ENCODE measurements around the gene TMEM98. TPM values are rescaled to one million over a fixed set of nuclear protein-coding genes. Genes with fewer than 3 reads are reported as not detected.

Gene TMEM98
- total and polyA plus RNA-seq, 9 of the 15 experiments (the other 6 are each of a cell fraction or from before 2014, with no cell fraction given): 33.5 to 164 (median 84.7) TPM

DNA sequence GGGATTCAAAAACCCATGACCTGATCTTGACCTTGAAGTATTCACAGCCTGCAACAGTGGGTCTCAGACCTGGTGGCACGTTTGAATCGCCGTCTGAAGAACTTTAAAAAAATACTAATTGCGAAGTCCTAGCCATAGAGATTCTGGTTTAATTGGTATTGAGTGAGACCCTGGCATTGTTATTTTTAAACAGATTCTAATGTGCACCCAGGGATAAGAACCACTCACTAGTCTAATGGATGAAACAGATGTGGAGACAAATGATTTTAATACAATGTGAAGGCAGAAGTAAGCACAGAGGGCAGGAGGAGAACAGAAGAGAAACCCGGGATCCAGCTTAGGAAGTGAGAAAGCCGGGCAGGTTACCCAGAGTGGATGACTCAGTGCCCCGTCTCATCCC, 21.2 kb downstream of the TMEM98 start:
- WGBS (ENCODE audit: insufficient coverage, low coverage, missing lambda C conversion rate): 9% methylated on average over 7 of the region's 7 CpGs
- ChIA-PET POLR2A (no interaction called here), CTCF (ENCODE audit: low intra/inter-chr PET ratio) (no interaction called here)
- no peak for DNase-seq (ENCODE audit: extremely low read depth in 1 of 4, low spot score in 3 of 4)
- no peak overlapping the region for H3K4me3 ChIP-seq
- FAIRE-seq: no peak
- H3K9me3 ChIP-seq (replicated peaks; ENCODE audit: control insufficient read depth, insufficient read depth, low read depth, low read length): no peaks in the 10 kb centered on the region
- no peaks in the 10 kb centered on the region for H3K36me3 ChIP-seq (ENCODE audit: control insufficient read depth, insufficient read depth, low read length)
- no peak overlapping the region for H3K27ac ChIP-seq (ENCODE audit: extremely low read depth, low read depth, low read length)
- intact Hi-C loops (cut with micrococcal nuclease): no loop called here
- H2AFZ ChIP-seq (ENCODE audit: low read depth, low read length): no peak overlapping the region
- no peaks in the 10 kb centered on the region for H3K79me2 ChIP-seq (ENCODE audit: control insufficient read depth, insufficient read depth, low read length)
- no peak overlapping the region for H3K9ac ChIP-seq (ENCODE audit: insufficient read depth in 1 of 2, low read depth in 2 of 2, low read length in 2 of 2)
- BruUV-seq (replicated peaks): no TSS peak
- no peaks in the 10 kb centered on the region for H3K27me3 ChIP-seq (ENCODE audit: control insufficient read depth in 2 of 2, insufficient read depth in 2 of 2, low read length in 2 of 2)
- no peaks in the 10 kb centered on the region for H4K20me1 ChIP-seq (replicated peaks; ENCODE audit: control insufficient read depth, insufficient read depth, low read length)
- peaks cover 0 to 10% of the 10 kb centered on the region in 2 experiments; a peak in 3 of 5 replicates for H3K4me1 ChIP-seq (replicated peaks in 1 of 2; ENCODE audit: control insufficient read depth in 2 of 2, insufficient read depth in 2 of 2, low read length in 2 of 2)
- H3K9me1 ChIP-seq (ENCODE audit: control insufficient read depth, insufficient read depth, low read length): no peaks in the 10 kb centered on the region
- H3K4me2 ChIP-seq (ENCODE audit: insufficient read depth, low read length): no peak overlapping the region
- in situ Hi-C loops (cut with MboI): loop anchor here (5.0 kb wide), 1 partner anchor 48 kb away; no protein-coding TSS in a partner anchor
- ATAC-seq: no peak
- TF ChIP-seq, protein P1, sequence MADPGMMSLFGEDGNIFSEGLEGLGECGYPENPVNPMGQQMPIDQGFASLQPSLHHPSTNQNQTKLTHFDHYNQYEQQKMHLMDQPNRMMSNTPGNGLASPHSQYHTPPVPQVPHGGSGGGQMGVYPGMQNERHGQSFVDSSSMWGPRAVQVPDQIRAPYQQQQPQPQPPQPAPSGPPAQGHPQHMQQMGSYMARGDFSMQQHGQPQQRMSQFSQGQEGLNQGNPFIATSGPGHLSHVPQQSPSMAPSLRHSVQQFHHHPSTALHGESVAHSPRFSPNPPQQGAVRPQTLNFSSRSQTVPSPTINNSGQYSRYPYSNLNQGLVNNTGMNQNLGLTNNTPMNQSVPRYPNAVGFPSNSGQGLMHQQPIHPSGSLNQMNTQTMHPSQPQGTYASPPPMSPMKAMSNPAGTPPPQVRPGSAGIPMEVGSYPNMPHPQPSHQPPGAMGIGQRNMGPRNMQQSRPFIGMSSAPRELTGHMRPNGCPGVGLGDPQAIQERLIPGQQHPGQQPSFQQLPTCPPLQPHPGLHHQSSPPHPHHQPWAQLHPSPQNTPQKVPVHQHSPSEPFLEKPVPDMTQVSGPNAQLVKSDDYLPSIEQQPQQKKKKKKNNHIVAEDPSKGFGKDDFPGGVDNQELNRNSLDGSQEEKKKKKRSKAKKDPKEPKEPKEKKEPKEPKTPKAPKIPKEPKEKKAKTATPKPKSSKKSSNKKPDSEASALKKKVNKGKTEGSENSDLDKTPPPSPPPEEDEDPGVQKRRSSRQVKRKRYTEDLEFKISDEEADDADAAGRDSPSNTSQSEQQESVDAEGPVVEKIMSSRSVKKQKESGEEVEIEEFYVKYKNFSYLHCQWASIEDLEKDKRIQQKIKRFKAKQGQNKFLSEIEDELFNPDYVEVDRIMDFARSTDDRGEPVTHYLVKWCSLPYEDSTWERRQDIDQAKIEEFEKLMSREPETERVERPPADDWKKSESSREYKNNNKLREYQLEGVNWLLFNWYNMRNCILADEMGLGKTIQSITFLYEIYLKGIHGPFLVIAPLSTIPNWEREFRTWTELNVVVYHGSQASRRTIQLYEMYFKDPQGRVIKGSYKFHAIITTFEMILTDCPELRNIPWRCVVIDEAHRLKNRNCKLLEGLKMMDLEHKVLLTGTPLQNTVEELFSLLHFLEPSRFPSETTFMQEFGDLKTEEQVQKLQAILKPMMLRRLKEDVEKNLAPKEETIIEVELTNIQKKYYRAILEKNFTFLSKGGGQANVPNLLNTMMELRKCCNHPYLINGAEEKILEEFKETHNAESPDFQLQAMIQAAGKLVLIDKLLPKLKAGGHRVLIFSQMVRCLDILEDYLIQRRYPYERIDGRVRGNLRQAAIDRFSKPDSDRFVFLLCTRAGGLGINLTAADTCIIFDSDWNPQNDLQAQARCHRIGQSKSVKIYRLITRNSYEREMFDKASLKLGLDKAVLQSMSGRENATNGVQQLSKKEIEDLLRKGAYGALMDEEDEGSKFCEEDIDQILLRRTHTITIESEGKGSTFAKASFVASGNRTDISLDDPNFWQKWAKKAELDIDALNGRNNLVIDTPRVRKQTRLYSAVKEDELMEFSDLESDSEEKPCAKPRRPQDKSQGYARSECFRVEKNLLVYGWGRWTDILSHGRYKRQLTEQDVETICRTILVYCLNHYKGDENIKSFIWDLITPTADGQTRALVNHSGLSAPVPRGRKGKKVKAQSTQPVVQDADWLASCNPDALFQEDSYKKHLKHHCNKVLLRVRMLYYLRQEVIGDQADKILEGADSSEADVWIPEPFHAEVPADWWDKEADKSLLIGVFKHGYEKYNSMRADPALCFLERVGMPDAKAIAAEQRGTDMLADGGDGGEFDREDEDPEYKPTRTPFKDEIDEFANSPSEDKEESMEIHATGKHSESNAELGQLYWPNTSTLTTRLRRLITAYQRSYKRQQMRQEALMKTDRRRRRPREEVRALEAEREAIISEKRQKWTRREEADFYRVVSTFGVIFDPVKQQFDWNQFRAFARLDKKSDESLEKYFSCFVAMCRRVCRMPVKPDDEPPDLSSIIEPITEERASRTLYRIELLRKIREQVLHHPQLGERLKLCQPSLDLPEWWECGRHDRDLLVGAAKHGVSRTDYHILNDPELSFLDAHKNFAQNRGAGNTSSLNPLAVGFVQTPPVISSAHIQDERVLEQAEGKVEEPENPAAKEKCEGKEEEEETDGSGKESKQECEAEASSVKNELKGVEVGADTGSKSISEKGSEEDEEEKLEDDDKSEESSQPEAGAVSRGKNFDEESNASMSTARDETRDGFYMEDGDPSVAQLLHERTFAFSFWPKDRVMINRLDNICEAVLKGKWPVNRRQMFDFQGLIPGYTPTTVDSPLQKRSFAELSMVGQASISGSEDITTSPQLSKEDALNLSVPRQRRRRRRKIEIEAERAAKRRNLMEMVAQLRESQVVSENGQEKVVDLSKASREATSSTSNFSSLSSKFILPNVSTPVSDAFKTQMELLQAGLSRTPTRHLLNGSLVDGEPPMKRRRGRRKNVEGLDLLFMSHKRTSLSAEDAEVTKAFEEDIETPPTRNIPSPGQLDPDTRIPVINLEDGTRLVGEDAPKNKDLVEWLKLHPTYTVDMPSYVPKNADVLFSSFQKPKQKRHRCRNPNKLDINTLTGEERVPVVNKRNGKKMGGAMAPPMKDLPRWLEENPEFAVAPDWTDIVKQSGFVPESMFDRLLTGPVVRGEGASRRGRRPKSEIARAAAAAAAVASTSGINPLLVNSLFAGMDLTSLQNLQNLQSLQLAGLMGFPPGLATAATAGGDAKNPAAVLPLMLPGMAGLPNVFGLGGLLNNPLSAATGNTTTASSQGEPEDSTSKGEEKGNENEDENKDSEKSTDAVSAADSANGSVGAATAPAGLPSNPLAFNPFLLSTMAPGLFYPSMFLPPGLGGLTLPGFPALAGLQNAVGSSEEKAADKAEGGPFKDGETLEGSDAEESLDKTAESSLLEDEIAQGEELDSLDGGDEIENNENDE (IDR thresholded peaks at IDR 0.05; ENCODE audit: low read depth, low read length): no peak
- TF ChIP-seq HOXB6 (CRISPR knock-in tag; IDR thresholded peaks at IDR 0.05; ENCODE audit: borderline replicate concordance) (no peak), POLR2A (conservative IDR thresholded peaks at IDR 0.05) (no peak), DNMT1 (IDR thresholded peaks at IDR 0.05) (no peak), NR2F6 (CRISPR knock-in tag; IDR thresholded peaks at IDR 0.05) (no peak), MEF2D (tag; conservative IDR thresholded peaks at IDR 0.05; ENCODE audit: low read depth) (no peak), KLF1 (tag; IDR thresholded peaks at IDR 0.05) (no peak), HEY1 (CRISPR knock-in tag; IDR thresholded peaks at IDR 0.05; ENCODE audit: borderline replicate concordance) (no peak), GTF2F1 (IDR thresholded peaks at IDR 0.05; ENCODE audit: low read depth, low read length) (no peak), SREBF1 (IDR thresholded peaks at IDR 0.05; ENCODE audit: borderline replicate concordance, low read depth, low read length) (no peak)
- TF ChIP-seq, protein P2, sequence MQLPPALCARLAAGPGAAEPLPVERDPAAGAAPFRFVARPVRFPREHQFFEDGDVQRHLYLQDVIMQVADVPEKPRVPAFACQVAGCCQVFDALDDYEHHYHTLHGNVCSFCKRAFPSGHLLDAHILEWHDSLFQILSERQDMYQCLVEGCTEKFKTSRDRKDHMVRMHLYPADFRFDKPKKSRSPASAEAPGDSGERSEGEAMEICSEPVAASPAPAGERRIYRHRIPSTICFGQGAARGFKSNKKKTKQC (CRISPR knock-in tag; IDR thresholded peaks at IDR 0.05): no peak

Measured in K562 (cell line).